GM19035 (cell line): ENCODE measurements around the gene EWSR1.
"Not testable (repeated sequence)": the region's sequence is repeated elsewhere in the genome, so short reads cannot be mapped to it uniquely, and the experiment has no call there.

Source experiments
- ATAC-seq: cut with Tn5 transposase; IDR thresholded peaks from one replicate; pipeline ENCODE4 v1.9.1; 2021; ENCODE audit not compliant: unreplicated experiment

Gene EWSR1

DNA sequence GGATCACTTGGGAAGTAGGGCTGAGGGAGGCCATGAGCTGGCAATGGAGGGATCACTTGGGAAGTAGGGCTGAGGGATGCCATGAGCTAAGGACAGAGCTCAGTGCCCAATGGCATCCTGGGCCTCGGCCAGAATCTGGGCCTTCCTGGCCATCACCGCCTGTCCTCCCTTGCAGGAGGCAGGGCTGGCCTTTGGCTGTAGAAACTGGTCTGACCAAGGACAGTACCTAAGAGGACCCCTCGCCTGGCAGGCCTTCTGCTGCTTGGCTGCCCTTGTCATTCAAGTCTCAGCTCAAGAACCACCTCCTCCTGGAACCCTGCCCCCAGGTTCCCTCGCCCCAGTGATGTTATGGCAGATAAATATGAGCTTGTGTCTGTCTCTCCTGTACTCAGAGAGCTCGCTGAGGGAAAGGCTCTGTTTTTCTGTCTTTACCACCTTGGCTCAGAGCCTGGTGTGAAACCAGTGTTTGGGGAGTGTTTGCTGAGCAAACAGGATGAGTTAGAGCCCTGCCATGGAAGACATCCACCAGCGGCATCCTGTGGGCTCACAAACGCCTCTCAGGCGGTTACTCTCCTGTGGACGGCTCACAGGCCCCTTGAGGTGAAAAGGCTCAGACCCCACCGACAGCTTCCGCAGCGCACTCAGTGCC, 66.8 kb downstream of the EWSR1 start:
- no peak for ATAC-seq

DNA sequence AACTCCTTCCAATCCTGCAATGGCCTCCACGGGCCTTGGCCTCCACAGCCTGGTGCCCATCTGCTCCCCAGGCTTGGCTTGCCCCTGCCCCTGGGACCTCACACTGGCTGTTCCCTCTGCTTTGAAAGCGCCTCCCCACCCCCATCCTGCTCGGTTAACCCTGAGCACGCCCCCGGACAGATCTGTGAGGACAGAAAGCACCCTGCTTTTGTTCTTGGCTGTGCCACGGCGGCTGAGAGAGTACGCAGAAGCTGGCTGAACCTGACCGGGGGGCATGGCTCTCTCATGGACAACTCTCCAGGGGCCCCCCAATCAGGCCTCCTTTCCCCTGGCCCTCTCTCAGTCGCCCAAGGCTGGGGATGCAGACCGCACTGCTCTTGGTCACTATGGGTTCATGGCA, 67.6 kb downstream of the EWSR1 start:
- ATAC-seq: no peak

- ATAC-seq: no peak
Measured at GRCh38 chr22:29336751-29337490, 68.9 kb downstream of the EWSR1 start.

DNA sequence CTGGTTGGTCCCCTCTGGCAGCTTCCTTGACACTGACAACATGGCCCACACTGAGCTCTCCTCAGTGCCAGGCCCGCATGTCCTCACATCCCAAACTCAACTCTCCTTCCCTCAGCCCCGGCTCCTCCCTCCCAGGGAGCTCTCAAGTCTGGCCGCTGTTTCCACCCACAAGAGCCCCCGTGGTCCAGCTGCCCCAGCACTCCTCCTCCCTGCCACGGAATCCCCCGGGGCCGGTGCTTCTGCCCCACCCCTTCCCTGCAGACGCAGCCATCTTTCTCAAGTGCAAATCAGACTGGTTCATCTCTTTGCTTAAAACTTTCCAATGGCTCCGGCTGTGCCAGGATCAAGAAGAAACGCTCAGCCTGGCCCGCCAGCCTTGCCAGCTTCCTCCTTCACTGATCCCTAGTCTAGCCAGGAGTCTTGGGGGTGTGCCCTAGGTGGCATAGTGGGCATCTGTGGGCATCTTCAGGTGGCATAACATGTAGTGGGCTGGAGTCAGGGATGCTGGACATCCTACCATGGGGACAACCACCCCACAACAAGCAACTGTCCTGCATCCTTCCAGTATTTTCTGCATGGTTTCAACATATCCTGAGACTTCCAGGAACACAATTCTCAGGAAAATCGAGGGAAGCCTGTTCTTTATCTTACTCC, 69.7 kb downstream of the EWSR1 start:
- ATAC-seq: no peak

DNA sequence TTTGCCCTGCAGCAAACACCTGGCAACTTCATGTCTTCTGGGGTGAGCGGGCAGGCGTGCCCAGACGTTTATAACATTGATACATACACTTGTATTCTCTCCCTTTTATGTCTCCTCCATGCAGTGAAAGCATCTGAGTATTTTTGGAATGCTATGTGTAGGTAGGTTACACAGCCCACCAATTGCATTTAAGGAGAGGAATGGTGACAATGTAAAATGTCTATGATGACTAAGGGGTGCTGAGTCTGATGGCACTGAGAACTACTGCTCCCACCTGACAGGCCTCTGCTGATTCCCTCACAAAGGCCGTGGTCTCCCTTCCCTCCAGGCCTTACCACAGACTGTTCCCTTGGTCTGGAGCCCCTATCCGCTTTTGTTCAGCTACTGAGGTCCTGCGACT, 70.3 kb downstream of the EWSR1 start:
- no peak for ATAC-seq

DNA sequence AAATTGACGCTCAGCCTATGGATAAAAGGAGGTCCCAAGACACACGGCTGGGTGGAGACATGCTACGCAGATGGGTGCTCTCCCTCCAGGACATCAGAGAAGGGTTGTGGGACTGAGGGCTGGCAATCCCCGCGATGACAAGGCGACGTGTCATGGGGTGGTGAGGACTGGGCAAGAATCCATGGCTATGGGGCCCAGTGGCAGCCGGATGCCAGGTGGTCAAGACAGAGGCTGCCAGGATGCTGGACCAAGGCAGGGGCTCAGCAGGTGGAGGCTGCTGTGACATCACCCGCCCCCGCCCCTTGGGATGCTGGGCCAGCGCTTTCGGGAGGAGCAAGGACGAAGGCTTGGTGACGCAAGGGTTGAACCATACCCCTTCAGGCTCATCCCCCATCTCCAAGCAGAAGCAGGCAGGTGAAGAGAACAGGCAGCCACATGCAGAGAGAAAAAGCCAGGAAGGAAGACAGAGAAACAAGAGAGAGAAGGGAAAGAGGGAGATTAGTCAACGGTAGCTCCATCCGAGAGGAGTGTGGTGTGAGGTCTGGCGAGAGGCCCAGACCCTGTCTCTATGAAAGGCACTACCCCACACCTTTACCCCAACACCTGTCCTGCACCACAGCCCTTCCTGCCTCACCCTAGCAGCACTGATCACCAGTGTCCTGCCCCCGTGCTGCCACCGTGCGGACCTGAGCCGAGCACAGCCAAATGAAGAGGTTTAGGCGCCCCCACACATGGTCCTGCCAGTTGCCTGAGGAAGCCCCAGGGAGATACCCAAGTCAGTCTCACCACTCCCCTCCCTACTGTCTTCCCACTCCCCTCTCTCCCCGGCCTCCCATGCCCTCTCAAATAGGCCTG, 71.5 kb downstream of the EWSR1 start:
- ATAC-seq: no peak

DNA sequence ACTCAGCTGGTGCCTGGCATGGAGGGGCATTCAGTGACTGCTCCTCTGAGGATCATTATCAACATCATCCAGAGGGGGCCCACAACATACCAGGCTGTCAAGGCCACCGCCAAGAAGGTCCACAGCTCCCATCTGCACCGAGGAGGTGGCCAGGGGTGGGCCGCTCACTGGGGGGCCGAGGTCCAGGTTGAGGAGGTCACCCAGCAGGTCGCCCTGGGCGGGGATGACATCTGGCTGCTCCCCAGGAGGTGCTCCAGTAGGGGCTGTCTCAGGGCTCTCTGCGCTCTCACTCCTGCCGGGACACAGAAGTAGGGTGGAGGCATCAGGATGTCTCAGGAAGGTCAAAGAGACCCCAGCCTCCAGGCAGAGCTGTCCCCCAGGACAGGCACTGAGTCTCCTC, 72.5 kb downstream of the EWSR1 start:
- no peak for ATAC-seq

- no peak for ATAC-seq
Measured at GRCh38 chr22:29341056-29341848, 73.2 kb downstream of the EWSR1 start.

GRCh38 chr22:29341849-29342127, 73.7 kb downstream of the EWSR1 start:
- no peak for ATAC-seq

GRCh38 chr22:29342177-29342576, 74.1 kb downstream of the EWSR1 start:
- ATAC-seq: no peak

DNA sequence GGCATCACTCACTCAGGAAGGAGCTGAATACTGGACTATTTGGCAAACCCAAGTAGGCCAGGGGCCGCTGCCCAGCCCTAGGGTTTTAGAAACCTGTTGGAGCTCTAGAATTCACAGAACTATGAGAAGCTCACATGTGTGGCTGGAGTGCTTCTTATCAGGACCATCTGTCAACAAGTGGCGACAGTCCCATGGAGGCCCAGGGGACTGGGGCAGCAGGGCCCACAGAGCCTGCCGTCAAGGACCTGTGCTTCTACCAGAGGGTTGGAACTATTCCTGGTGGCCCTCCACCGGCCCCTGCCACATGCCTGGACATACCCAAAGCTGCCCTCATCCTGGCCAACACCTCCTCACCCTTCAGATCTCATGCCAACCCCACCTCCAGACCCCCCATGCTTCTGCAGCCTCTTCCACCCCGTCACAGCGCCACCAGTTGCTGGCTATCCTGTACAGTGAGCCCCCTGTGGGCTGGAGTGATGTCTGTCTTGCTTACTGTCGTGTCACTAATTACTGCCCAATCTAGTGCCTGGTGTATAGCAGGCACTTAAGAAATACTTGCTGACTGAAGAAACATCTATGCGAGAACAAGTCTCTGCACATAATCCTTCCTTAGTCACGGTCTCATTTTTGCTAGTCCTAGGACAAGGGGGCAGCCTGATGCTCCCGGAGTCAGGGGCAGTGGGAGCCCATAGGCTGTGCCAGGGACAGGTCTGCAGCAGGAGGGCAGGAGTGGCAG, 74.7 kb downstream of the EWSR1 start:
- ATAC-seq: no peak

GRCh38 chr22:29343313-29343805, 75.3 kb downstream of the EWSR1 start:
- ATAC-seq: no peak

- no peak for ATAC-seq
Measured at GRCh38 chr22:29344137-29344536, 76.1 kb downstream of the EWSR1 start.

- not testable (repeated sequence) for ATAC-seq
Measured at GRCh38 chr22:29344889-29345288, 76.8 kb downstream of the EWSR1 start.

DNA sequence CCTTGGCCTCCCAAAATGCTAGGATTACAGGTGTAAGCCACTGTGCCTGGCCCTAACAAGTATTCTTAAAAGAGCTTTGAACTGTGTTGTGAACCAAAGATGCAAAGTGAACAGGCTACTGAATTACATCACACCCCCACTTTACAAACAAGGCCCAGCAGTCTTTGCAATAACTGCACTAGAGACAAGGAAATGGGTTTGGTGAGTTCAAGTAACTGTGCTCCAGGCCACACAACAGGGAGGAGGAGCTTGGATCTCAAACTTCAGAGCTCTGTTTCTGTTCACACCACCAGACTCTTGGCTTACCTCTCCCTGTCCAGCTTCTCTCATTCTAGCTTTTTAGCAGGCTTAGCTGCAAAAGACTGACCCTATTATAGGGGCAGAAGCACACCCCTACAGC, 77.9 kb downstream of the EWSR1 start:
- no peak for ATAC-seq

DNA sequence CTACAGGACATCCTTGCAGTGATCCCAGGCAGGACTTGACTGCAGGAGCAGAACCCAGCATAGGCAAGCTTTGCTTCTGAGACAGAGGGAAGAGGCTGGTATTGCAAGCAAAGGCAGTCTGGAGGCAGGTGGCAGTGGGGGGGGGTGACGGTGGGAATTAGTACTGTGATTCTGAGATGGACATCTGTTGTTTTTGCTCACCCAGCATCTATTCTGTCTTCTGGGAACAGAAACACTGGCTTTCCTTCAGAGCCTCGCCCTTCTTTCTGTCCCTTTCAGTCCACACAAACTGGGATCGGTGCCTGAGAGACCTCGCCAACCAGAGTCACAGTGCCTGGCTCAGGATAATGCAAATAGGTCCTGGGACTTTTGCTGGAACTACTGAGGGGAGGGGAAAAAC, 78.6 kb downstream of the EWSR1 start:
- ATAC-seq: no peak

- no peak for ATAC-seq
Measured at GRCh38 chr22:29348041-29348440, 80.0 kb downstream of the EWSR1 start.

- ATAC-seq: no peak
Measured at GRCh38 chr22:29348956-29349355, 80.9 kb downstream of the EWSR1 start.
